GM12874 (cell line): ENCODE data around the gene ELFN1.

Experiments used
- CTCF ChIP-seq: IDR thresholded peaks from 2 replicates; pipeline ENCODE4 v1.5.1; 2011; ENCODE audit warnings: low read depth, mild to moderate bottlenecking, control low read depth, low read length, moderate library complexity; ENCODE audit not compliant: insufficient read depth

The ELFN1 gene

DNA sequence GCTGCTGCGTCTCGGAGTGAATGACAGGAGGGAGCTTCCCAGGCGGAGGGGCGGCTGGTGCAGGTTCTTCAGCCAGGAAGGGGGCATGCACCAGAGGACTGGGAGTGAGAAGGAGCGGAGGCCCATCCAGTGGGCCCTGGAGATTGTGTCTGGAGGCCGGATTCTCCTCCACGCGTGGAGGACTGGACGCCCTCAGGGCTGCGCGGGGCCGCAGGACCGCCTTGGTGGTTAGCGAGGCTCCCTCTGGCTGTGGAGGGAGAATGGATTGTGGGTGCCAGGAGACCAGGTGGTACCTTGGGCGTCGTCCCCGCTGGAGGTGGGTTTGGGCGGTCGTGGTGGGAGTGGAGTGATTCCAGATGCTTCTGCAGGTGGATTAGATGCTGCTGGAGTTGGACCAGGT is 68.9 kb downstream of the ELFN1 start:
- no peak for TF ChIP-seq CTCF

- no peak for TF ChIP-seq CTCF
Observed at GRCh38 chr7:1739593-1739992, 69.5 kb downstream of the ELFN1 start.

DNA sequence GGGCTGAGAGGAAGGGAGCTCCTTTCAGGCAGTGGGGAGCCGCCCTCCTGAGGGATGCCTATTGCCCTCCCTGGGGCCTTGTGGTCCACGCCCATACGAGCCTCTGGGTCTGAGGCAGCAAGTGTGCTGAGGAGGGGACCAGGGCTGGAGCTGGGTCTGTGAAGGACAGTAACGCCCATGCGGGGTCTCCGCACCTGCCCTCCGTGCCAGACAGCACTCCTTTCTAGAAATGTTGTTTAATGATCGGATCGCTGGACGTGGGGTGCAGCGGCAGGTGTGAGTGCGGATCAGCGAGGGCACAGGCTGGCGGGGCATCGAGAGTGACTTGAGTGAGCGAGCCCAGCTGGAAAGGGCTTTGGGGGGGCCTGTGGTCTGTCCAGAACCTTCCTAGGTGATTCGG is 70.1 kb downstream of the ELFN1 start:
- TF ChIP-seq CTCF = no peak

DNA sequence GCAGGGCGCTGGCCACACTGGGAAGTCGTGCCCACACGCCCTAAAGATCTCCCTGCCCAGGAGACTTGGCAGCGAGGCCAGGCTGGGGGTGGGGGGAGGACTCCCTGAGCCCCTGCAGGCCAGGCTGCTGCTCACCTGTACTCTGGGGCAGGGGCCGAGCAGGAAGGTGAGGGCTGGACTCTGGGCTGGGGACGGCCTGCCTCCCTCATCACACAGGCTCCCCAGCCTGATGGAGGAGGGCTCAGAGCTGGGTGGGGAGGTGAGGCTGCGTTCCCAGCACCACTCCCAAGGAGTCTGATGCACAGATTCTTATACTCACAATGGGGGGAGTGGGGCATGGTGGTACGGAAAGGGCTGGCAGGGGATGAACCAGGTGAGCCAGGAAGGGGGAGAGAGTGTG is 71.2 kb downstream of the ELFN1 start:
- TF ChIP-seq CTCF = no peak

DNA sequence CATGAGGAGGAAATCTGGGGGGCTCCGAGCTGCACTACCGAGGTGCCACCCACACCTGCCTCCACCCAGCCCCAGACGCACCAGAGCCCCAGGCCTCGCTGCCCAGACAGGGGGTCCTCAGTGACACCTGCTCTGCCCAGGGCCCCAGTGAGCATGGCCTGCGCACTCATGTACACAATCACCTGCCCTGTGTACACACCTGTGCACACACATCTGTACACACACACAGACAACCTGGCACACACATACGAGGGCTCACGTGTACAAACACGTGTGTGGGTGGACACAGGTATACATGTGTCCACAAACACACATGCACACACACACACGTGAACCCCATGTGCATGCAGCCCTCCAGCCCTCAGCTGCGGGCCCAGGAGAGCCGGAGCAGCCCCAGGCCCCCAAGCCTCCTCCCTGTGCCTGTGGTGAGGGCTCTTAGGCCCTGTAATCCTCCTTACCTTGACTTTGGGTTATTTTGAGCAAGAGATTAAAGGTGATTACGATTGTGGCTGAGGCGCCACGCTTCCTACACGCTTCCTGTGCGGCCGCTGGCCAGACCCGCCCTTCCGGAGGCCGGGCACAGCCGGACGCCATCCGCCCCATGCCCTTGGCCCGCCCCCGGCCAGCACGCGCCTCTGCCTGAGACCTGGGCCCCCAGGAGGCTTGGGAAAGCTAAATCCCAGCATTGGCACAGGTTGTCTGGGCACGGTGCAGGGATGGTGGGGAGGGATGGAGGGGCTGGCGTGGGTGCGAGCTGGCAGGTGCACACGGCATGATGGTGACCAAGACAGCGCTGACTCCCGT is 71.9 kb downstream of the ELFN1 start:
- TF ChIP-seq CTCF = no peak

DNA sequence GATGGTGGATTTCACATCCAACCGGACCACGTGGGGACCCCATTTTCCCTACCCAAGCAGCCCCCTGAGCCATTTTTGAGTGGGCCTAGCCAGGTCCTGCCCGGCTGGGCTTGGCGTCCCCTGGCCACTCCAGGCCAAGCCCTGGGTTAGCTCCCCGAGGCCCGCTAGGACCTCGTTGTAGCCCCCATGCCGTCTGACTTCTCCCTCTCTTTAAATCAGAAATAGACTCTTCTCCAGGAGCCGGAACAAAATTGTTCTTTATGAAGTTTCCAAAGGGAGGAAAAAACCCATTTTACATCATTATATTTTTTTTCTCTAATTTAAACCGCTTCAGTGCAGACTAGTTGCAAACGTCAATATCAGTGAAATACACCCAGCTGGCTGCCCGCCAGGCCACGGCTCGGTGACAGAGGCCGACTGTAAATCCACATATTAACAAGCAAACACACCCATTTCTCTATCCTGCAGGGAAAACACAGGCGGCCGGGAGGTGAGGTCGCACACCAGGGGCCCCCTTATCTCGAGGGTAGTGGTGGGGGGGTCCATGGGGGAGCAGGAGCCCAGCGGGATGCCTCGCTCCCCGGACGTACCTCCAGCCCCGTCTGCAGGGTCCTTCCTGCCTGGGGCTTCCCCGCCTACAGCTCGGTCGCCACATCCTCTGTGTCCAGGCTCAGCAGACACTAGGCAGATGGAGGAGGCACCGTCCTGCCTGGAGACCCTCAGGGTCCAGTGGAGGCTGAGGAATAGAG is 72.7 kb downstream of the ELFN1 start:
- no peak for TF ChIP-seq CTCF

- no peak for TF ChIP-seq CTCF
Observed at GRCh38 chr7:1743481-1744230, 73.6 kb downstream of the ELFN1 start.
